MV-4-11 (cell line): ENCODE results near the gene DGKB.
A peak's percentile ranks its signal among the peaks of the same experiment; 100 is the strongest.
"Not testable (repeated sequence)": the region's sequence is repeated elsewhere in the genome, so short reads cannot be mapped to it uniquely, and the experiment has no call there.

Experiments used
- DNase-seq: peaks from one replicate; lab custom pipeline; 2025; lab: John Stamatoyannopoulos, UW

Gene DGKB

GRCh38 chr7:14458846-14459245, 443.7 kb downstream of the DGKB start:
- DNase-seq: not testable (repeated sequence)

- DNase-seq: peak; percentile 32
Measured at GRCh38 chr7:14457568-14458453, 444.7 kb downstream of the DGKB start.

- no peak for DNase-seq
Measured at GRCh38 chr7:14449291-14449690, 453.3 kb downstream of the DGKB start.

DNA sequence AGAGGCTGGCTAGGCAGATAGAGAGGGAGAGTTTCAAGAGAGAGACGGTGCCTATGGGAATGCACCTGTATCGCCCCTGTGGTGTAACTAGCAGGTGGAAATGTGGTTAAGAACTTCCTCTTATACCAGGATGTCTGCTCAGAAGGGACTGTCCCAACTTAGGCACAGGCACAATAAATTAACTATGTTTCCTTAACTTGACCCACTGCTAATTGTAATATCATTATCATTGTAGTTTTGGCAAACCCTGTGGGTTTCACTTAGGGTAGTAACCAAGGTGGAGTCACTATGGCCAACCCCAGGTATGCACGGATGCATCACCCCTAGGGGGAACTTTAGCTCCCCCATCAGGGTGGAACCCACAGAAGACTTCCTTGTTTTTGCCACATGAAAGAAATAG, 455.7 kb downstream of the DGKB start:
- no peak for DNase-seq

DNA sequence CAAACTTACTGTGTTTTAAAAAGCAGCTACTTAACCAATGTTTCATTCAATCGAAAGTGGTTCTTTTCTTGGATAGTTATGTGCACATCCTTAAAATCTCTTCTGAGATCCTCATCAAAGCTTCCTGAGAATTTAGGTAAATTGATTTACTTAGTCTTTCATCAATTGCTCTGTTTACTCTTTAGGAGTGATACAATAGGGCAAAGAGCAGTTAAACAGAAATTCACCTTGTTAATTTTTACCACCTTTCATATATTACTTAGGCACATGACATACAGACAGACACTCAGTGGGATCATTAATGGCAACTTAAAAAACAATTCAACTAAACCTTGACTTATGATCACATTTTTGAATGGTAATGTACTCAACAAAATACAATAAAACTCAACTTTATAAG, 456.3 kb downstream of the DGKB start:
- no peak for DNase-seq

- no peak for DNase-seq
Measured at GRCh38 chr7:14438366-14438765, 464.2 kb downstream of the DGKB start.

DNA sequence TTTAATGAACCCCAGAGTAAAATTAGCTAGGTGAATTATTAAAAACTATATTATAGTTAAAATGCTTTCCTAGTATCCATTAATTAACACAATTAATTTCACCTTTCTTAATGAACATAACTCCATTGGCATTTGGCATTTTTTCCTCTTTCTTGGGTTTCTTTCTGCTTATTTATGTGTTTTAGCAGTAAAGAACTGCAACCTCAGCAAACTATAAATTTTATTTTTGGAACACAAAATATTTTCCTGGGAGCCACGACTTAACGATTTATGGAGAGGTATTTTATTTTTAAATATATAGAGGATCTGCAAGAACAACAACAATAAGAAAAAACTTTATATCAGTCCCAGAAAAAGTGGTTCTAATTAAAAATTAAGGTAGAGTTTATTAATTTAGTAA, 465.7 kb downstream of the DGKB start:
- no peak for DNase-seq

- DNase-seq: no peak
Measured at GRCh38 chr7:14432924-14433323, 469.6 kb downstream of the DGKB start.

DNA sequence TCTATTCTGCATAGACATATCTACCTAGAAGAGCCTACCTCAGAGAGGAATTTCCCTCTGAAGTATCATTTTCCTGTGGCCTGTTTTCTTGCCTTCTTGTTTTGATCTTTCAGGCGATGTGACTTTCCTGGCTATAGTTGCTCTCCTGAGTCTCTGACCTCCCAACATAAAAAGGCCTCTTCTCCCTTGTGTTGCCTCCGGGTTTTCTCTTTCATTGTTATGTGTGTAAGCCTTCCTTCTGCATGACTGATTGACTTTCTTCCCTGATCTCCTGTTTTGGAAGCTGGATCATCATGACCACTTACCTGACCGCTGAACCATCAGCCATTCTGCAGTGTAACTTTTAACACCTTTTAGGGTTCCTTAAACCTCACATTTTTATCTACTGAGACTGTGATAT, 471.6 kb downstream of the DGKB start:
- no peak for DNase-seq

DNA sequence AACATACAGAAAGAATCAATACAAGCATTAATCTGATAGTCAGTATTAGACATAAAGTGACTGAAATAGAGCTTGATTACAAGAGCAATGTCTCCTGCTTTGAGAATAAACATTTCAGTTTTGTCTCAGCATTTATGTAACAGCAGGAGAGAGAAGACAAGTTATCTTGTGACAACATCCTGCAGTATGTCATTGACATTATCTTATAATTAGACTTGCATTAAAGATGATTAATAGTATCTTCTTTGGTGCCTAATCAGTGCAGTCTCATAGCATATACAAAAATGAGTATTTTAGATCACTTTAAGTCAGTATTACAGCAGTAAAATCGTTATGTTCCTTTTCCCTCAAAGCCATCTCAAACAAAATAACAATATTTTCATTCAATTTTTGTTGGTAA, 477.0 kb downstream of the DGKB start:
- no peak for DNase-seq

DNA sequence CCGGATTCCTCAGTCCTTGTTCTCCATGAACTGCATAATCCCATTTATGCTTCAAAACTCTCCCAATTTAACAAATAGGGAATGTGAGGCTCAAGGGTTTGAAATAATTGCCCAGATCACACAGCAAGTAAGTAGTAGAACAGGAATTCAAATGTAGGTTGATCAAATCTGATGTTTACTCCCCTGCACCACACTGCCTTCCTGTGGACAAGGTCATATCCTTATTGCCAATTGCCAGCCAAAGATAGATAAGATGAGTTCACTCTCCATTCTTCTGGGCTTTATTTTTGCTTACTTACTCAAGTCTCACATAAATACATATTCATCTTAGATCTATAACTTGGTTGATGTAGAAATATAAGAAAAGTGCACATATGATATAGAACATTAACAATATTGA, 477.9 kb downstream of the DGKB start:
- DNase-seq: no peak

DNA sequence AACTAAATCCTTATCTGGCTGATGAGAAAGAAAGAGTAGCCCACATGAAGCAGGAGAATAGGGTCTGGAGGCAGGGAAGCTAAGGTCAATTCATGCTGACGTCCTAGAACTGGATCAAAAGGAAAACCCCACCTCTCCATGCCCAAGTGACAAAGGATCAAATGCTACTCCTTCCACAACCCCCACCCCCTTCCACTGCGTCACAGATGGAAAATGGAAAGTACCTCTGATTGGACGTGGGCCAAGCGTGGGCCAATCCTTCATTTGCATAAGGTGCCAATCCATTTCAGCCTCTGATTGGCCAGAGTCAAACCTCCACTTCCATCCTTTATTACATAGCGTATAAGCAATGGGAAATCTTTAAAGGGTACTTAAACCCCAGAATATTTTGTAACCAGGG, 481.8 kb downstream of the DGKB start:
- DNase-seq: no peak

DNA sequence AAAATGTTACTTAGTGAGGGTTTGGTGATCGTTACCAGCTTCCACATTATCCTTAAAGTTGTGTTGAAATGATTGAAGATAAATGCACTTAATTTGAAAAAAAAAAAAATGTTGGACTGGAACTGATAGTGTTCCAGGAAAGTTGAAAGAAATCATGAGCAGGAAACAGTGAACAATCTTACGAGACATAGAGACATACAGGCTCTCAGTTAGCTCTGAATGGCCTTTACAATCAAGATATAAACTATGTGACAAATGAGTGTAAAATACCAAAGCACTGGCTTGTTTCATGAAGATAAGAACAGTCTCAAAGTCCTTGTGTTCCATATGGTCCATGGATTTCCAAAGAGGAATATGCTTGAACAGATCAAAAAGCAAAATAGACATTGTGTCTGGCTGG, 483.0 kb downstream of the DGKB start:
- no peak for DNase-seq

DNA sequence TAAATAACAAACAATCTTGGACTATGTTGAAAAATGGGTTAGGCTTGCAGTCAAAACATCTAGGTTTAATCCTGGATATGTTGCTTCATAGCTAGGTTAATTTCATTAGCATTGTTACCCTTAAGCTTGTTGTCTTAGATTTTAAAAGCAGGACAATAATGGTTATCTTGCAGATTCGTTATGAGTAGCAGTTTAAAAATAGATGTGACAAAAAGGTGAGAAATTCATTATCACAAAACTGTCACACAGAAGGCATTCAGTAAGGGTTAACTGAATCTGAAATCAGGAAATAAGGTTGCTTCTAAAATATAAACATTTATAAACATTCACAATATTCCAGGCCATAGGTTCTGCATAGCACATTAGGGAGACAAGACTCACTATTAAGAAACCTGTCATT, 483.9 kb downstream of the DGKB start:
- DNase-seq: no peak

DNA sequence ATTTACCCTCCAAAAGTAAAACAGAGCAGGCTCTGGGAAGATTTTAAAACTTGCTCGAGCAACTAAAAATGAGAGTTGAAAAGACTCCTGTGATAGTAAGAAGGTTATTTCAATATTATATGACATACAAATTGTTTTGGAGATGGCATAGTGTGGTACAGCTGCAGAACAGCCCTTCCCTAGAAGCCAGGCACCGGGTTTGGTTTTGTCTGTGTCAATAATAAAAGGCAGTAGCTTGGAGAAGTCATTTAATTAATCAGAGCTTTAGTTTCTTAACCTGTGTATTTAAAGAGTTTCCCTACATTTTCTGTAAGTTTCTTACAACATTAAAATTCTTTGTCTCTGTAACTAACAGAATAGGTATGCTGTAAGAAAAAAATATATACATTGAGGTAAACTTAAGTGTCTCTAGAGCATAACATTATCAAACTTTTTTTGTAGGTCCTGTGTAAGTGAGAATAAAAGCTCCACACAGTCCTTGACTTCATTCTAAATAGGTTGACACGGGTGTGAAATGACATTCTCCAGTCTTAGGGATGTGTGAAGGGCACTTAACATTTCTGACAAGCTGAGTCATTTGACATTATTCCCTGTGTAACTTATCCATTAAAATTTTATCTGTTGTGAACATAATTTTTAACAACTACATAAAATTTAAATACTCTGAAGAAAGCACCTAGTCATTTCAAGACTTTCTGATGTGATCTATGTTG, 488.1 kb downstream of the DGKB start:
- no peak for DNase-seq

- DNase-seq: no peak
Measured at GRCh38 chr7:14407246-14408015, 495.1 kb downstream of the DGKB start.

GRCh38 chr7:14403587-14403986, 499.0 kb downstream of the DGKB start:
- DNase-seq: no peak

- DNase-seq: no peak
Measured at GRCh38 chr7:14400271-14400670, 502.3 kb downstream of the DGKB start.

DNA sequence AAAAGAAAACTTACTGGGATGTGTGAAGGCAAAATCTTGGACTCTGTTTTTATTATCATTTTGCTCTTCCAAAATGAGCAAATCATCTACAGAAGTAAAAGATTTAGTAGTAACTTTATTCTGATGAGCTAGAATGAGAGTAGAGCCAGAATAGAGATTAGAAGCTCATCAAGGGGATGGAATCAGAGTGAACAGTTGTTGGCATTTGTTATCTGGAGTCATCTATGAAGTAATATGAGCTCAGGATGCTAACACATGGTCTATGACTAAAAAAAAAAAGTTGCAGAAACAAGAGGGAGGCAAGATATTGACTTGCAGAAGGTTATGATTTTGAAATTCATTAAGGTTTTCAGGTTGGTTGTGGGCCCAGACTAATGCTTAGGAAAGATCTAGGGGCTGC, 504.0 kb downstream of the DGKB start:
- DNase-seq: no peak

DNA sequence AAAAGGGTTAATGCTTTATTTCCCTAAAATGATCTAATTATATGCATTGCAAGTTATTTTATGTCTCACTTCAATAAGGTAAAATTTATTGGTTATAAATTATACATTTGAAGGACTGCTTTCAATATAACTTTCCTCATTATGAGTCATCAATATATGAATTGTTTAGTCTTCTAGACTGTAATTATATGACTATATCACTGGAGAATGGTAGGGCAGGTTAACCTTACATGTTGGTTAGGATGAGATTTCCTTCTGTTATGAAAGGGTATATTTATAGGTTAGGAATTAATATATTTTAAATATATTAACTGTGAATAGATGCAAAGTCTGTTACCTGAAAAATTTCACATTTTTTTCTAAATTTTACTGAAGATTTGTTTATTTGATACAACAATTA, 506.7 kb downstream of the DGKB start:
- no peak for DNase-seq

- no peak for DNase-seq
Measured at GRCh38 chr7:14394786-14395185, 507.8 kb downstream of the DGKB start.

DNA sequence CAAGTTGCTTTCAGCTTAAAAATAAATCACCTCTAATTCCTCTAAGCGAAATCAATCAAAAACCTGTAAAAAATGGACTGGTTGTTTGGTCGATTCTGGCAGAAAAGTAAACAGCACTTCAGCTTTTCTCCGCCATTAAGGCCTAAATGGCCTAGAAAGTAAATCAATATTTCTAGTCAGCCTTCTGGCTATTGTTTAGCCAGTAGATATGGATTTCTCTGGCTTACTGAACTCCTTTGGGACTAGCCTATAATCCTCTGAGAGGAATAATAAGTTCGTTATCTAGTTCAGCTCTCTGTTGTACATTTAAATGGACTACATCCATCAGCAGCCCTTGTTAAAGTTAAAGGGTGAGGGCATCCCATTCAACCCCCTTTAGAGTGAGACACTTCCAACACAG, 513.0 kb downstream of the DGKB start:
- DNase-seq: no peak

DNA sequence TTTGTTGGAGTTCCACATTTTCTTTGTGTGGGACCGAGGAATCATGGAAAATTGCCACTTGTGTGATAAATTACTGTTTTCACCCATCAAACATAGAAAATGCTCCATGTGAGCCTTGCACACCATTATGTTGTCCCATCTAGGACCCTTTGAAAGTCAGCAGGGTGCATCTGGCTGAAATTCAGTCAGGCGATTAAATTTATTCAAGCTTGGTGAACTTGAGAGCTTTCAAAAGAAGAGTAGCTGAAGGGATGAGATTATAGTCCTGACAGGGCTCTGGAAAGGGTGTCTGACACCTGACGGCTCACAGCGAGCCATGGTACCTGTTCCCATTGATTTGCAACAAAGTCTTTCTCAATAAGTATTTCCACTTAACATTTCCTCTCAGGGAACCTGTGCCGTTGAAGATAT, 513.4 kb downstream of the DGKB start:
- DNase-seq: no peak
